Activated CD4-positive, alpha-beta T cell treated with anti-CD3 and anti-CD28 coated beads for 1 hour (primary cell): ENCODE measurements around the gene FBXO4.

ENCODE experiments used
- DNase-seq: peaks from one replicate; pipeline ENCODE4 v3.0.0-alpha.2; 2020

The FBXO4 gene

DNA sequence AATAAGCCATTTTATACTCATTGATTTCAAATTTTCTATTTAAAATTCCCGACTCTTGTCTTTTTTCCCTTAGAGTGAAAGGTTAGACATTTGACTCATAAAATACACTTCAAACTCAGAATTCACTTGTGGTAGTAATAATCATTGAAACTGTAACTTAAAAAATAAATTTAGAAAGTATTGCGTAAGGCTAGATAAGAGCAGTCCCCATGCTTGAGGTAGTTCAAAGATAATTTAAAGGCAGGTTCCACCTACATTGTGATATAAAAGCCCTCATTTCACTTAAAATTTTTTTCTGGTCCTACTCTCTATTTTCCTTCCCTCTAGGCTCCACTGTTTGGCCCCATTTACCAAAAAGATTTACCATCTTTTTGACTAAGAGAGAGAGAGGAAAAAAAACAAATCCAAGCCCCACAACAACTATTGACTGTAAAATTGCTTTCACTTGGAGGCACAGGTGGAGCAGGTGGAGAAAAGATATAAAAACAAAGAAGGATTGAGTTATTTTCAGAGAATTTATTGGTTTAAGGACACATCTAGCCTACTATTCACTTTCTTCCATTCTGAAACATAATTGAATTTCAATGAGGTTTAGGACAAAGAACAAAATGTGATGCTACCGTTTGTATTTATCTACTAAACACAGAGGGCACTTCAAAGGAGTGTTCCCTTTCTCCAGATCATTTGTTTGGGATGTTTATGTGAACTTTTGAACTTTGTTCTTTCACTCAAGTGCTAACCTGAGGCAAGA is 61.0 kb downstream of the FBXO4 start:
- no peak for DNase-seq
